T-helper 2 cell (primary cell): ENCODE results near the gene MUC4.
"Not testable (repeated sequence)": the region's sequence is repeated elsewhere in the genome, so short reads cannot be mapped to it uniquely, and the experiment has no call there.

Experiments used
- DNase-seq, 5 experiments: peaks; one replicate each; pipeline versions ENCODE4 v3.0.0 to v3.0.0-alpha.2; 2012 to 2022

The MUC4 gene

DNA sequence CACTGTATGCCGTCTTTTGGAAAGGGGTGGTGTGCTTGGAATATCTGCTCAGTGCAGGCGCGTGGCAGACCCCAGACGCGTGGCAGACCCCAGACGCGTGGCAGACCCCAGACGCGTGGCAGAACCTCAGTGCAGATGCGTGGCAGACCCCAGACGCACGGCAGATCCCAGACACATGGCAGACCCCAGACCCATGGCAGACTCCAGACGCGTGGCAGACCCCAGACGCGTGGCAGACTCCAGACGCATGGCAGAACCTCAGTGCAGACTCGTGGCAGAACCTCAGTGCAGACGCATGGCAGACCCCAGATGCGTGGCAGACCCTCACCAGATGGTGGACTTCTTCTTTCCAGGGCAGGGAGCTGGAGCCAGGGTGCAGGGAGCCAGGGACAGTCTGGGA lies 637 bp upstream of the MUC4 start:
- DNase-seq = no peak

DNA sequence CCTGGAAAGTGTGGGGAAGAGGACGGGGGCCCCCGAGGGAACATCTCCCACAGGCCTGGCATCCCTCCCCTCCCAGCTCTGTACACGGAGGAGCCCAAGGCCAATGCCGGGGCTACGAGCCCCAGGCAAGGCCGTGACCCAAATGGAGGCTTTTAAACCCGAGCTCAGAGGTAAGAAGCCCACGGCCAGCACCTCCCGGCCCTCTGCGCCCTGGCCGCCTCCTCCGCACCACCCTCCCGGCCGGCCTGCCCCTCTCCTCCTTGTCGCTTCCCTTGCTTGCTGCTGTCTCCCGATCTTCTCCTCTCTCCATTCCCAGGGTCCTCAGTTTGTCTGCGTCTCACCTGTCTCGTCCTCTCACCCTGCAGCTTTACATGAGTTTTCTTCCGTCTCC lies 1.3 kb downstream of the MUC4 start:
- DNase-seq = no peak

DNA sequence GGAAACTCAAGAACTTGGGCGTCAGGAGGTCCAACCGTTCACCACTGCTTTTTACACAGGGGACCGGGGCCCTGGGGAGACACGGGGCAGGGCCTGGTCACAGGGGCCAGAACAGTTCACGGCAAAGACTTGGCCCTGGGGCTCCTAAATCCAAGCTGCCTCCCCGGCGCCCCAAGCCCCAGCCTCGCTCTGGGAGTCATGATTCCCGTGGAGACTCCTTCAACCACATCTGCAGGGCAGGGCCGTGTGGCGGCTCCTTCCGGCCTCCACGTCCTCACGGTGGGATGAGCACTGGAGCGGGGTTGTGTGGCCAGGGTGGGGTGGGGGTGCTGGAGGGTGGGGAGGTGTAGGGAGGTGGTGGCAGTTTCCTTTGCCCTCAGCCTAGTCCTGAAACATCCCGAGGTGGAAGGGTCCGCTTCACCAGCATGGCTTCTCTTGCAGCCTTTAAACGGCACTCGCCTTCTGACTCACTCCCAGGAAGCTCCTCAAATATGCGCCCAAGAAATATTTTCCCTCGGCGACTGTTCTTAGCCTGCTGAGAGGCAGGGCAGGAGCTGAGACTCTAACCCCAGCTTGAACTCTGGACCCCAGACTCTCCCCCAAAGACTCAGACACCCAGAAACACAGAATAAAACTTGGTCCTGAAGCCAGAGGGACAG lies 1.8 kb downstream of the MUC4 start:
- no peak for DNase-seq

DNA sequence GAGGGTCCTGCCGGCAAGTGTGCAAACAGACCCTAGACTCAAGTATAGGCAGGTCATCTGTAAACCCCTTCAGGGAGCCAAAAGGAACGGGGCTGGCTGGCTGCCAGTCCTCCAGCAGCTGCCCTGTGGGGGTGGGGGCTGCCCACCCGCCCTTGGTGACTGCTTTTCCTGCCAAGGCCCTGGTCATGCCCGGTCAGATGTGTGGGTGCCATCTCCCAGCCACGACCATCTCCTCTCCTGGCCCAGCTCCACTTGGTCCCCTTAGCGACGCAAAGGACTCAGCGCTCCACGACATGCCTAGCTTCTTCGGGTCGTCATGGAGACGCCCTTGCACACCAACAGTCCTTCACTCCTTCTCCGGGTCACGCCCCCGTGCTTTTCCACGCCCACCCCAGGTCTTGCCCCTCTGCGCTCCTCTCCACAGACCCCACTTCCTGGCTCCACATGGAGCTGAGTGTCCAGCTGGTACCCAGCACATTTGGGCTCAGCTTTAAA lies 2.4 kb downstream of the MUC4 start:
- no peak for DNase-seq

DNA sequence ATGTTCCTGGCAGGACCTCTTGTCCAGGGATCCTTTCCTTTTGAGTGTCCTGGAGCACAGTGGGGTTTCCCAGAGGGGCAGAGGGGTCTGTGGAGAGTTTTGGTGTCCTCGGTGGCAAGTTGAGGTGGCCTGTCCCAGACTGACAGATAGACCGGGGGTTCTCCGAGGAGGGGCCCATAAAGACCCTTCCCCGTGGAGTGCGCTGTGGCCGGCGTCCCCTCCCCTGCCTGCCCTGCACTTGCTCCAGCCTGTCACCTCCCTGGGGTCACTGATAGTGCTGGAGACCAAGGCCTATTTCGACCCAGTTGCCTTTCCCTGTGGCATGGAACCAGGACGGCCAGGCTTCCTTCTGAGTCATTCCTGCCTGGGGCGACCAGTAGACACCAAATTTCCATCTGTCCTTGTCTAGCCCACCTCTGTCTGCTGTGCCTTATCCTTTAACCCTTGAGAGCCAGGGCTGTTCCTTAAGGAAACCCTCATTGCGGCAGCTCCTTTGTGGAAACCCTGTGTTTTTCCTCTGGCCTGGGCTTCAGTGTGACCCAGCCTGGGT lies 2.9 kb downstream of the MUC4 start:
- no peak for DNase-seq

DNA sequence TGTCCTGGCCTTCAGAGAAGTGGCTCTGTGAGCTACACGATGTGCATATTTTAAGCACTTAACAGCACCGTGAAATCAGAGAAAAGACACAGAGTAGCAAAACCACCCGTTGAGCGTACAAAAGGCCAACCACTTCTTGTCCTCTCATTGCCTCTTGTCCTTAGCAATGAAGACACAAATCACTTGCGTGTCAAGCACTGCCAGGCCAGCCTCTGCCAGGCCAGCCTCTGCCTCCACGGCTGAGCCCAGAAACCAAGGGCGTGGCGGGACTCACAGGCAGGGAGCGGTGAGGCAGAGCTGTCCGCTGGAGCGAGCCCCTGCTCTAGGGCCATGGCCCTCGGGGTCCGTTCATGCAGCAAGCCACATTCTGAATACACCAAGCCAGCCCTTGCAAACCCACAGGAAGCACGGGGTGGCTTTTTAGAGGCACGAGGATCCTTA lies 4.0 kb downstream of the MUC4 start:
- no peak for DNase-seq

DNA sequence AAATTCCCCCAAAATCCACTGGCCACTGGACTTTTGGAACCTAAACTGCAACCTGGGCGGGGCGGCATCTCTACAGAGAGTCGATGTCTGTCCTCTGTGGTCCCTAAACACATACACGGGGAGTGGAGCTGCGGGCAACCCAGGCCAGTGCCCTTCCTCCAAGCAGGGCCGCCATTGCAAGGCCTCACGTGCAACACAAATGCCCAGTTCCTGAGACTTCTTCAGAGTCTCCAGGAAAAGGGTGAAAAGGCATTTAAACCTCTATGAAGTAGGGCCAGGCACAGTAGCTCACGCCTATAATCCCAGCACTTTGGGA lies 4.9 kb downstream of the MUC4 start:
- no peak for DNase-seq

DNA sequence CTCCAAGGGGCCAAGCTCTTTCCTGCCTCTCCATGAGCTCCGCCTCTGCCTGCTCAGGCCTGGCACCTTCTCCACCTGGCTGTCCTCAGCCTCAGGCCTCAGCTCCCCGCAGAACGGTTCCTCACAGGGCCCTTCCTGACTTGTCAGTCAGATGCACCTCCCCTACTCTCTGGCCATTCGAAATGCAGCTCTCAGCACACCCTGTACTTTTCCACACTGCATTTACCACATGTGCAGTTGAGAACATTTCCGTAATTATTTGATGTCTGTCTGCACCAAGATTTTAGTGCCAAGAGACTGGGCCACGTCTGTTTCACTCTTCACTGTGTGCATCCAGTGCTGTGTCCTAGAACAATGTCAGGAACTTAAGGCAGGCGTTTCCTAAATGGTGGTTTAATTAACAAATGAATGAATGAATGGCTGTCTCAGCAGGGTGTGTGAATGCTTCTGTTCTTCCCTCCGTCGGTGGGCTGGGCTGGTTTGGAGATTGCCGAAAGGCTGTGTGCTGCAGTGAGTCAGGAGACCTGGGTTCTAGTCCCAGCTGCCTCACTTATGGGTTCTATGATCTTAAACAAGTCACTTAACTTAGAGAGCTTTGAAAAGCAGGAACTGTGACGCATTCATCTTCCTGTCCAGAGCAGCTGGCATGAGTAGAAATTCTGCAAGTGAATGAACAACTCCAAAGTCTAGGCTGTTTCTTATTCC lies 5.4 kb downstream of the MUC4 start:
- no peak for DNase-seq

DNA sequence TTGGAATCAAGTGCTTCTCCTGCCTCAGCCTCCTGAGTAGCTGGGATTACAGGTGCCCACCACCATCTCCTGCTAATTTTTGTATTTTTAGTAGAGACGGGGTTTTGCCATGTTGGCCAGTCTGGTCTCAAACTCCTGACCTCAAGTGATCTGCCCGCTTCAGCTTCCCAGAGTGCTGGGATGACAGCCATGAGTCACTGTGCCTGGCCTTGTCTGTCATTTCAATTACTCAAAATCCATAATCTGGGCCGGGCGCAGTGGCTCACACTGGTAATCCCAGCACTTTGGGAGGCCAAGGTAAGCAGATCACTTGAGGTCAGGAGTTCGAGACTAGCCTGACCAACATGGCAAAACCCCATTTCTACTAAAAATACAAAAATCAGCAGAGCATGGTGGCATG lies 6.1 kb downstream of the MUC4 start:
- DNase-seq = not testable (repeated sequence)

DNA sequence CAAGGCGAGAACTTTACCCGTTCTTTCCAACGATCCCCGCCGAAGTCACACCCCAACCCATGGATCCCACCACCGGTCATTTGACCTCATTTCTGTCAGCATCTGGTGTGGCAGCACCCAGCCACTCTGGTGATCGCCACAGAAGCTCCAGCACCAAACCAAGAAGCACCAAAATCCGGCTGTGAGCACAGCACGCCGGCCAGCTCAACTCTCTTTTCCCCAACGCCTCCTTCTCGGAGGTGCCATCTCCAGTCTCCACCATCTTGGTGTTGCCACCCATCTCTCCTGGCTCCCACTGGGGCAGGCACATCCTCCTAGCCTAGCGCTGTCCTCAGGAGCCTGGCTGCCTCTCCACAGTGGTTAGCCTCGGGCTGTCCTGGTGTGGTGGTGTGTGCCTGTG lies 6.5 kb downstream of the MUC4 start:
- DNase-seq = no peak

DNA sequence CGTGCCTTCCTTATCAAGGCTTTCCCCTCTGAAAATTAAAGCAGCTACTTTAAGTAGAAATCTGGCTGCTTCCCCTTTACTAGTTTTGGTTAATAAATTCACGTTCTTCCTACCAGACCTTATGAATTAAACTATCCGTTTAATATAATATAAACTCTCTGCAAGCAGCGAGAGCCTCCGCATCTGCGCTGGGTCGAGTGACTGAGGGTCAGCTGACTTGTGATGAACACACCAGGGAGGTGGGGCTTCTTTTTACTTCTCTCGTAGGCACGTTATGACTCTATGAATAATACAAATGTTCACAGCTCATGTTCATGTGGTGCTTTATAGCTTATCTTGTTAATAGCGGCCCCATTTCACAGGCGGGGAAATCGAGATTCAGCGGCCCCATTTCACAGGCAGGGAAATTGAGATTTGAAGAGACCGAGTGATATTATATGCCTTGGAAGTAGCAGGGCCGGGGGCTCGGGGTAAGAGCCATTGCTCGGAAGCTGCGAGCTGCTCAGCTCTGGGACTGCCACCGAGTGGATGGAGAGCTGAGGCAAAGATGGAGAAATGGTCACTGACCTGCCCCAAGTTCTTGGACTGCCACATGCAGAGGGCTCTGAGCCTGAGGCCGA lies 8.3 kb downstream of the MUC4 start:
- no peak for DNase-seq

DNA sequence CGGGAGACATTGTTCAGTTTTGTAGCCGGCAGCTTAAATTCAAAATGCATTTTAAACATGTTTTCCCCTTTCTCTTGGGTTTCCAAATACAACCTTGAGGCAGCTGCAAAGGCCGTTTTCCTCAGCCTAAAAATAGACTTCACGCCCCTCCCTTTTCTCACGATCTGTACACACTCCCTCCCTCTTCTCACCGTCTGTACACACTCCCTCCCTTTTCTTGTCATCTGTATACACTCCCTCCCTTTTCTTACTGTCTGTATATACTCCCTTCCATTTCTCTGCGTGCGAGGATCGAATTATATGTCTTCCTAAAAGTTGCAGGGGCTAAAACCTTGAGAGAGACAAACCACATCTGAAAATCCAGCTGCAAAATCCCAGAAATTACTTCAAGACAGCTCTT lies 8.9 kb downstream of the MUC4 start:
- DNase-seq = no peak

DNA sequence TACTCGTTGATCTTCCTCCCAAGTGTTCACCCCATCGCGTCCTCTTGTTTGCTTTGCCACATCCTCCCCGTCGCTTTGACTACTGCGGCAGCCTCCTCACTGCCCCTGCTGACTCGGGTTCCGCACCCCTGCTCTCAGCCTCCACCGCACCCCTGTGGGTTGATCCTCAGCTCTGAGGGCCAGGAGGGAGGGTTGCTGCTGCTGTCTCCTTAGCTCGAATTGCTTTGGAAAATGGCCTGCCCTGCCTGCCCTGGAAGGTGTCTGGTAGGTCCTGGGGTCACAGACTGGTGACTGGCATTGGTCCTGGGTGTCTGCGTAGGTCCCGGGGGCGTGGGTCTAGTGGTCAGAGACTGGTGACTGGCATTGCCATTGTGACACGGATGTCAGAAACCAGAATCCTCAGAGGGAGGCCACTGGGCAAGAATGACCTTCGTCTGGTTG lies 9.4 kb downstream of the MUC4 start:
- peak in 2 of 5 experiments; percentile 19 to 83 for DNase-seq

DNA sequence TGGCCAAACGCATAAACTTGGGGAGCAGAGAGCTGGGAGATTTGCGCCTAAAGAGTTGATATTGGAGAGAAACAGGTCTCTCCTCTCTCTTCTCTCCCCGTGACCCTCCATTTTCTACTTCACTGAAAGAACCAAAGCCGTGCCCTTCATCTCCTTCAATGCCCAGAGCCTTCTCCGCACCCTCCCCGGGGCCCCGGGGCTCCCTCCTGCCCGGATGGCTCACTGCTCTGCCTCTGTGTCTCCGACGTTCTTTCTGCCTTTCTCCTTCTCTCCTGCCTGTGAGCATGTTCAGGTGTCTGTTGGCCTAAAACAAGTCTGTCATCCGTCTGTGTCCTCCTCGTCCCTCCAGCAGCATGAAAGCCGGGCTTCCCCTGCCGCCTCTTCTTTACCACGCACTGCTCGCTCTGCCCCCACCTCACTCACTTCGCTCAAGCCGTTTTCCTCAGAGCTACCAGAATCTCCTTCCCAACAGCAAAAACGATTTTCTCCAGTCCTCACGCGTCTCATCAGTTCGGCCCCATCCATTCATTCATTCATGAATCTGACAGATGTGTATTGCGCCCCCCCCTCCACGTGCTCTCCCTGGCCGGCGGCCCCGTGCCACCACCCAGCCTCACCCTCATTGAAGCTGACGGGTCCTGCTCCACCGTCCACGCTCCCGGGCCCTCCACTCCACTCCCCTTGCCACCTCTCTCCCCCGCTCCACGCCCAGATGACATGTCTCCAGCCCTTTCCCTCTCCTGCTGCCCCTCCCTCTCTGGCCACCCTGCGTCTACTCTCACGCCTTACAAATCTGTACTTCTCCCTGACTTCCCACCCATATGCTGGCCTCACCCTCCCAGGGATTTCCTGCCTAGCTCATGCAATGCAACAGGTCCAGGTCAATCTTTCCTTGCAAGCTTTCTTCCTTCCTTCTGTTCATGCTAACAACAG lies 10.2 kb downstream of the MUC4 start:
- no peak for DNase-seq

DNA sequence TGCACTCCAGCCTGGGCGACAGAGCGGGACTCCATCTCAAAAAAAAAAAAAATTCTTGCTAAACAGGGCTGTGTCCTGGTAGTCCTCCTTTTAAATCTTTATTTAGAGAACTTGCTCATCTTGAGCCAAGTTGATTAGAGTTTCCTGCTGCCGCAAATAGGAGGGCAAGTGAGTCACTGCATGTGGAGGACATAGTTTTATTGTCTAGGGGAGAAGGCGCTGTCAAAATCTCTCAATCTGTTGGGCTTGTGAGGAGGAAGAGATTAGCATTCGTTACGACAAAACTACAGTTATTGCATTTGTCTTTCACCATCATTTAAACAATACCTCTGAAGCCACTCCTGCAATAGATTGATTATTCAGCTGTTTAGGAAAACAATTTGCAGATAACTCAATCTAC lies 11.5 kb downstream of the MUC4 start:
- DNase-seq = no peak

DNA sequence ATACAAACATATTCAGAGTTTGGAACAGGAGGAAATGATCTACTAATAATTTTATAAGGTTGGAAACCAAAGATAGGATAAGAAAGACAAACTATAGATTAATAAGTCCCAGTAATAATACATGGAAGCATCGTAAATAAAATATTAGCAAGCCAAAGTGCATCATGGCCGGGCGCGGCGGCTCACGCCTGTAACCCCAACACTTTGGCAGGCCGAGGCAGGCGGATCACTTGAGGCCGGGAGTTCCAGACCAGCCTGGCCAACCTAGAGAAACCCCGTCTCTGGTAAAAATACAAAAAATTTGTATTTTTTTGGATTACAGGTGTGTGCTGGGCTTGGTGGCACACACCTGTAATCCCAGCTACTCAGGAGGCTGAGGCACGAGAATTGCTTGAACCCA lies 14.9 kb downstream of the MUC4 start:
- no peak for DNase-seq

DNA sequence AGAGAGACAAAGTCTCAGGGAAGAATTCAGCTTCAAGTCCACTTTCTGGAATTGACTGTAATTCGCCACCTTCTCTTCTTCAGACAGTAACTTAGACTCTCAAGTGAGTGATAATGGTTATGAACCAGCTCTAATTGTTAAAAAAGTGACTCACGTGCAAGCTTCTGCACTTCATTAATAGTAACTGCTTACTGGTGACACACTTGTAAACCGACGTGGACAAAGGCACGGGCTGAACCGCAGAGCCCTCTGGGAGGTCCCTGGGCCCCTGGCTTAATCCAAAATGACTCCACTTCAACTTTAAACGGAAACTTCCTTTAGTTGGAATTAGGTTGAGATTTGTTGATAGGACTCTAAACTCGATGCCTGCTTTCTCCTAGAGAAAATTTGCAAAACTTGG lies 17.0 kb downstream of the MUC4 start:
- no peak for DNase-seq

DNA sequence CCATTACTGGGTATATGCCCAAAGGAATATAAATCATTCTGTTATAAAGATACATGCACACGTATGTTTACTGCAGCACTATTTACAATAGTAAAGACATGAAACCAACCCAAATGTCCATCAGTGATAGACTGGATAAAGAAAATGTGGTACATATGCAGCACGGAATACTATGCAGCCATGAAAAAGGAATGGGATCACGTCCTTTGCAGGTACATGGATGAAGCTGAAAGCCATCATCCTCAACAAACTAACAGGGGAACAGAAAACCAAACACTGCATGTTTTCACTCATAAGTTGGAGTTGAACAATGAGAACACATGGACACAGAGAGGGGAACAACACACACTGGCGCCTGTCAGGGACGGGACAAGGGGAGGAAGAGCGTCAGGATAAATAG lies 19.1 kb downstream of the MUC4 start:
- not testable (repeated sequence) for DNase-seq

DNA sequence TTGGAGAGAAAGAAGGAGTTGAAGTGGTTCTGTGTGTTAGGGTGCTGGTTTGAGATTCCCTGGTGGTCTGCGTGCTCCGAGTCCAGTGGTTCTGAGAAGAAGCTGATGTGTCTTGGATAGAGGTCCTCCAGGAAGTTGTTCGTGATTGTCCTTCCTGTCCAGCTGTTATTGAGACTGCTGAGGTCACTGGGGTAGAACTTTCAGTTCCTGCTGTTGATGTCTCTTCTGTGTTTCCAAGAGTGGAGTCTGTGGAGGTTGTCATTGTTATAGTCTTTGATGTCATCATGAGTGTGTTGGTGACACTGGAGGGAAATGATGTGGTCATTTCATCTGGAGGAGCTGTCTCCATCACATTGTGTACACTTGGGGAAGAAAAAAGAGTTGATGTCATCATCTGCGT lies 20.8 kb downstream of the MUC4 start:
- no peak for DNase-seq

DNA sequence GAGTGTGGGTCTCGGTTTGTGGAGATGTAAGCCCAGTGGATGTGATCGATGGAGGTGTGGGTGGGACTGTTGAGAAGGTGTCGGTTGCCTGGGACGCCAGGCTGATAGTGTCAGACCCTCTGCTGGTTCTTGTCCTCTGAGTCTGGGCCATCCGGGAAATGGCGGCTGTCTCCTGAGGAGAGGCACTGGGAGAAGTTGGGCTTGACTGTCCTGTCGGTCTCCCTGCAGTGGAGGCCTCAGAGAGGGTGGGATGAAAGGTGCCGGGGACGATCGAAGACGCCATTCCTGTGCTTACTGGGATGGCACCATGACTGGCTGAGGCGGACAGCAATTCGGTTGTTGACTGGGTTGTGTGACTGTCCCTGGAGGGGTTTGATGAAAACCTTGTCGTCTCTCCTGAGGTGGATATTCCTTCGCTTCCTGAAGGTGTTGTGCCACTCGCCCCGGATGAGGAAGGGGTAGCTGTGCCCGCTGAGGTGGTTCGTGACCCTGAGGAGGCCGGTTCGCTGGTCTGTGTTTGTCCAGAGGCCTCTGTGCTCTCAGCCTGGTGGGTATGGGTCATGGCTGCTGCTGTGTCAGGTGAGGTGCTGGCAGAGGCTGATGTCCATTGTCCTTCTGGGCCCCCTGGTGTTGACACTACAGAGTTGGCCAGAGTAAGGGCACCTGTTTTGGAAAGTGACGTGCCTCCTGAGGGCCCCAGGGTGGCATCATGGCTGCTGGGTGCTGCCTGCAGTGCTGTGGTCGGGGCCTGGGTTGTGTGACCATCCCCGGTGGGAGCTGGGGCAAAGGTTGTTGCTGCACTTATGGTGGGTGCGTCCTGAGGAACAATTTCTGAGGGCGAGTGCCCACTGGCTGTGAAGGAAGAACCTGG lies 22.8 kb downstream of the MUC4 start:
- no peak for DNase-seq

DNA sequence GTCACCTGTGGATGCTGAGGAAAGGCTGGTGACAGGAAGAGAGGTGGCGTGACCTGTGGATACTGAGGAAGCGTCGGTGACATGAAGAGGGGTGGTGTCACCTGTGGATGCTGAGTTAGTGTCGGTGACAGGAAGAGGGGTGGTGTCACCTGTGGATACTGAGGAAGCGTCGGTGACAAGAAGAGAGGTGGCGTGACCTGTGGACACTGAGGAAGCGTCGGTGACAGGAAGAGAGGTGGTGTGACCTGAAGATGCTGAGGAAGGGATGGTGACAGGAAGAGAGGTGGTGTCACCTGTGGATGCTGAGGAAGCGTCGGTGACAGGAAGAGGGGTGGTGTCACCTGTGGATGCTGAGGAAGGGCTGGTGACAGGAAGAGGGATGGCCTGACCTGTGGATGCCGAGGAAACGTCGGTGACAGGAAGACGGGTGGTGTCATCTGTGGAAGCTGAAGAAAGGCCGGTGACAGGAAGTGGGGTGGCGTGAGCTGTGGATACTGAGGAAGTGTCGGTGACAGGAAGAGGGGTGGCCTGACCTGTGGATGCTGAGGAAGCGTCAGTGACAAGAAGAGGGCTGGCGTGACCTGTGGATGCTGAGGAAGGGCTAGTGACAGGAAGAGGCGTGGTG lies 25.8 kb downstream of the MUC4 start:
- peak in 1 of 5 experiments; percentile 54 for DNase-seq
